Stomach (tissue), 4 donors: ENCODE results near the gene SMAD9.

ENCODE experiments used
- EP300 ChIP-seq: sonication (generic); formaldehyde crosslinking; IDR thresholded peaks from one replicate; pipeline ENCODE4 v1.6.1; 2017; ENCODE audit warnings: antibody characterized with exemption
- POLR2A ChIP-seq, 4 donors: fragments of 450-650 bp; IDR thresholded peaks; one replicate each; pipeline ENCODE4 v1.6.1; 2016; ENCODE audit warnings: antibody characterized with exemption in 4 of 4, control low read depth in 2 of 4, mild to moderate bottlenecking in 1 of 4, moderate library complexity in 1 of 4
- POLR2AphosphoS5 ChIP-seq, 3 donors: sonication (generic); formaldehyde crosslinking; IDR thresholded peaks; one replicate each; pipeline ENCODE4 v1.6.1; 2016; ENCODE audit warnings: antibody characterized with exemption in 3 of 3
- TF ChIP-seq, protein P1 (sequence below), 7 experiments: fragments of 450-650 bp in 4 of 7; fragments of 200-600 bp in 3 of 7; sonication (generic) in 3 of 7; IDR thresholded peaks; one replicate each; pipeline ENCODE4 v1.5.1; 2016 to 2019; ENCODE audit warnings: antibody characterized with exemption in 7 of 7, control low read depth in 2 of 7, mild to moderate bottlenecking in 1 of 7

DNA sequence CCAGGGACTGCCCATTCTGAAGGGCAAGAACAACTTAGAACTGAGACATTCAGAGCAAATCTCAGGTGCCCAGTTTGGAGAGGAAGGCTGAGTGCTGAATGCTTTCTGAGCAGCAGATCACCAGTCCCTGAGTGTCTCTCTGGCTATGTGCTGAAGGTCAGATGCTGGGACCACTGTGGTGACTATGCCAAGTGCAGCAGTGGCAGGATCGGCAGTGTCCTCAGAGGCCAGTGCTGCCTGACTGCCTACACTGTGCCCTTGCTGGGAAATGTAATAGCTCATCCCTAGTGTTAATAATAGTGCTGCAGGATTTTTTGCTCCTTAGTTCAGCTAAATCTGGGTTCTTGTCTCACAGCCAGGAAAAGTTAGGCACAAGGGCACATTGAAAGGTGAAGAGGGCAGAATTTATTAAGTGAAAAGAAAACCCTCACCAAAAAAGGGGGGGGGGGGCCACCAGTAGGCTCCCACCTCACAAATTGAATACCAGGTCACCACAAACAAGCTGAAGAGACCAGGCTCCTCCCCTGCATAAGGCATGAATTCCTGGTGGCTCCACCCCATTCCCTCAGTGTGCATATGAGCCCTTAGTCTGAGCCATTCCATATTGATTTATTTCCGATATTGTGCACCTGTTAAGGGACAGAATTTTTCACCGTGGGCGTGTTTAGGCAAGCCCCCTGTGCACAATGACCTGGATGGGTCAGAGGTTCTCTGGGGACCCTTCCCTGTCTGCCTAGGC lies 82.5 kb downstream of the SMAD9 start:
- TF ChIP-seq, protein P1, sequence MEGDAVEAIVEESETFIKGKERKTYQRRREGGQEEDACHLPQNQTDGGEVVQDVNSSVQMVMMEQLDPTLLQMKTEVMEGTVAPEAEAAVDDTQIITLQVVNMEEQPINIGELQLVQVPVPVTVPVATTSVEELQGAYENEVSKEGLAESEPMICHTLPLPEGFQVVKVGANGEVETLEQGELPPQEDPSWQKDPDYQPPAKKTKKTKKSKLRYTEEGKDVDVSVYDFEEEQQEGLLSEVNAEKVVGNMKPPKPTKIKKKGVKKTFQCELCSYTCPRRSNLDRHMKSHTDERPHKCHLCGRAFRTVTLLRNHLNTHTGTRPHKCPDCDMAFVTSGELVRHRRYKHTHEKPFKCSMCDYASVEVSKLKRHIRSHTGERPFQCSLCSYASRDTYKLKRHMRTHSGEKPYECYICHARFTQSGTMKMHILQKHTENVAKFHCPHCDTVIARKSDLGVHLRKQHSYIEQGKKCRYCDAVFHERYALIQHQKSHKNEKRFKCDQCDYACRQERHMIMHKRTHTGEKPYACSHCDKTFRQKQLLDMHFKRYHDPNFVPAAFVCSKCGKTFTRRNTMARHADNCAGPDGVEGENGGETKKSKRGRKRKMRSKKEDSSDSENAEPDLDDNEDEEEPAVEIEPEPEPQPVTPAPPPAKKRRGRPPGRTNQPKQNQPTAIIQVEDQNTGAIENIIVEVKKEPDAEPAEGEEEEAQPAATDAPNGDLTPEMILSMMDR (IDR thresholded peaks at IDR 0.05) = no peak
- no peak for TF ChIP-seq POLR2A (IDR thresholded peaks at IDR 0.05)
- TF ChIP-seq EP300 = no peak
- TF ChIP-seq POLR2AphosphoS5 (IDR thresholded peaks at IDR 0.05) = no peak
